PC-9 (cell line): ENCODE data around the gene HNRNPM. TPM values are rescaled to one million over a fixed set of nuclear protein-coding genes. Genes with fewer than 3 reads are reported as not detected.
A peak's percentile ranks its signal among the peaks of the same experiment; 100 is the strongest.

Experiments used
- BruUV-seq: library from RNA; stranded (reverse); fragments of 400-500 nt; replicated peaks from 2 replicates; lab custom pipeline; 2021; lab: Mats Ljungman, UMichigan
- CTCF ChIA-PET: fragments of 300-600 bp; sonication (Branson Sonifier 250); formaldehyde crosslinking; loops from one replicate; lab custom pipeline; 2022; ENCODE audit warnings: antibody characterized with exemption; lab: Charles Lee
- POLR2A ChIA-PET: fragments of 300-600 bp; sonication (Branson Sonifier 250); formaldehyde crosslinking; loops from one replicate; lab custom pipeline; 2022; ENCODE audit warnings: antibody characterized with exemption; ENCODE audit not compliant: unreplicated experiment; lab: Charles Lee
- DNase-seq, 2 experiments: peaks; one replicate each; pipeline versions ENCODE4 v3.0.0 to v3.0.0-alpha.2; 2015 to 2022; ENCODE audit warnings: mixed read lengths in 1 of 2
- H2AFZ ChIP-seq: fragments of 200-600 bp; sonication (generic); 2 replicates; pipeline ENCODE4 v1.8.1; 2017; ENCODE audit warnings: antibody characterized with exemption
- H3F3A ChIP-seq: fragments of 200-600 bp; sonication (generic); 2 replicates; pipeline ENCODE4 v1.8.1; 2017; ENCODE audit warnings: antibody characterized with exemption, mild to moderate bottlenecking, low read depth; ENCODE audit not compliant: insufficient read depth
- H3K27ac ChIP-seq: fragments of 200-600 bp; sonication (generic); 2 replicates; pipeline ENCODE4 v1.6.1; 2016; ENCODE audit warnings: mixed run types
- H3K27me3 ChIP-seq: fragments of 200-600 bp; sonication (generic); 2 replicates; pipeline ENCODE4 v1.6.1; 2016; ENCODE audit warnings: low read depth, mixed run types; ENCODE audit not compliant: insufficient read depth
- H3K36me3 ChIP-seq: fragments of 200-600 bp; sonication (generic); 2 replicates; pipeline ENCODE4 v1.6.1; 2016; ENCODE audit warnings: low read depth, mixed run types
- H3K4me1 ChIP-seq: fragments of 200-600 bp; sonication (generic); replicated peaks from 2 replicates; pipeline ENCODE4 v1.6.1; 2016; ENCODE audit warnings: mixed run types; ENCODE audit not compliant: insufficient read depth
- H3K4me2 ChIP-seq: fragments of 200-600 bp; sonication (generic); 2 replicates; pipeline ENCODE4 v1.6.1; 2017; ENCODE audit warnings: mixed run types
- H3K4me3 ChIP-seq: fragments of 200-600 bp; sonication (generic); 2 replicates; pipeline ENCODE4 v1.6.1; 2016; ENCODE audit warnings: mixed run types
- H3K79me2 ChIP-seq: fragments of 200-600 bp; sonication (generic); 2 replicates; pipeline ENCODE4 v1.6.1; 2017; ENCODE audit warnings: low read depth, mixed run types
- H3K9me2 ChIP-seq: fragments of 200-600 bp; sonication (generic); 2 replicates; pipeline ENCODE4 v1.8.1; 2017; ENCODE audit warnings: mild to moderate bottlenecking; ENCODE audit not compliant: insufficient read depth
- H3K9me3 ChIP-seq: fragments of 200-600 bp; sonication (generic); 2 replicates; pipeline ENCODE4 v1.8.1; 2016; ENCODE audit warnings: low read depth; ENCODE audit not compliant: insufficient read depth
- H4K20me1 ChIP-seq: fragments of 200-600 bp; sonication (generic); 2 replicates; pipeline ENCODE4 v1.8.1; 2017; ENCODE audit not compliant: insufficient read depth
- EZH2 ChIP-seq: fragments of 200-600 bp; sonication (generic); IDR thresholded peaks from 2 replicates; pipeline ENCODE4 v1.8.0; 2017; ENCODE audit warnings: antibody characterized with exemption, low read depth
- intact Hi-C: fragments of 100-400 bp; cut with micrococcal nuclease; formaldehyde crosslinking; loops from one replicate; pipeline ENCODE4 v1.10.0; 2022; ENCODE audit not compliant: unreplicated experiment
- total RNA-seq: library from RNA; stranded (reverse); gene quantifications from 2 replicates; pipeline ENCODE4 v1.2.3, GENCODE V29; 2021
- TF ChIP-seq, protein P1 (sequence below): fragments of 200-600 bp; sonication (generic); conservative IDR thresholded peaks from 2 replicates; pipeline ENCODE4 v1.6.1; 2017; ENCODE audit warnings: mixed run types, antibody characterized with exemption, mild to moderate bottlenecking, moderate library complexity

Gene HNRNPM
- total RNA-seq, 1 experiment from 2014 or later: 239 TPM

DNA sequence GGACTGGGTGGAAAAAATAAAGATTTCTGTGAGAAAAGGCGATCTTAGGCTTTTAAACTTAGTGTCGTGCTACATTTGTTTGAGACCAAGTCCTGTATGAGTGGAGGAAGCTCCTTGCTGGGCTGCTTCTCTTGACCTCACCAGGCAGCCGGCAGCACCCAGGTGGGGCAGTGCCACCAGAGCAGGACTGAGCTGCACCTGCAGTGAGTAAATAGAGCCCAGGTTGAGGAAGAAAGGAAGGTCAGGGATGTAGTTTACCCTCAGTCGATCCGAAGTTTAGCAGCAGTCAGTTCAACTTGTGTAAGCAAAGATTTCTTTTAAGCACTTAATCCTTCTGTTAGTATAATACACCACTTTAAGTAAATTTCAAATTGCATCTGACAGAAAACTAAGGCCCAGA lies 13.6 kb downstream of the HNRNPM start:
- TF ChIP-seq, protein P1, sequence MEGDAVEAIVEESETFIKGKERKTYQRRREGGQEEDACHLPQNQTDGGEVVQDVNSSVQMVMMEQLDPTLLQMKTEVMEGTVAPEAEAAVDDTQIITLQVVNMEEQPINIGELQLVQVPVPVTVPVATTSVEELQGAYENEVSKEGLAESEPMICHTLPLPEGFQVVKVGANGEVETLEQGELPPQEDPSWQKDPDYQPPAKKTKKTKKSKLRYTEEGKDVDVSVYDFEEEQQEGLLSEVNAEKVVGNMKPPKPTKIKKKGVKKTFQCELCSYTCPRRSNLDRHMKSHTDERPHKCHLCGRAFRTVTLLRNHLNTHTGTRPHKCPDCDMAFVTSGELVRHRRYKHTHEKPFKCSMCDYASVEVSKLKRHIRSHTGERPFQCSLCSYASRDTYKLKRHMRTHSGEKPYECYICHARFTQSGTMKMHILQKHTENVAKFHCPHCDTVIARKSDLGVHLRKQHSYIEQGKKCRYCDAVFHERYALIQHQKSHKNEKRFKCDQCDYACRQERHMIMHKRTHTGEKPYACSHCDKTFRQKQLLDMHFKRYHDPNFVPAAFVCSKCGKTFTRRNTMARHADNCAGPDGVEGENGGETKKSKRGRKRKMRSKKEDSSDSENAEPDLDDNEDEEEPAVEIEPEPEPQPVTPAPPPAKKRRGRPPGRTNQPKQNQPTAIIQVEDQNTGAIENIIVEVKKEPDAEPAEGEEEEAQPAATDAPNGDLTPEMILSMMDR: no peak
- no peak for TF ChIP-seq EZH2
- BruUV-seq: no TSS peak
- DNase-seq: no peak
- Histone ChIP-seq H3K9me3 (no peaks in the 10 kb centered on the region), H2AFZ (no peak overlapping the region), H3K27ac (0 out of 2 replicates have a peak overlapping the region, but pooled peaks have one; percentile 43), H3K4me1 (peaks cover 35% of the 10 kb centered on the region), H3K79me2 (peaks cover 100% of the 10 kb centered on the region), H3K27me3 (no peaks in the 10 kb centered on the region), H3K4me3 (no peak overlapping the region), H3F3A (peaks cover 69% of the 10 kb centered on the region), H3K9me2 (no peaks in the 10 kb centered on the region), H4K20me1 (peaks cover 100% of the 10 kb centered on the region), H3K4me2 (0 out of 2 replicates have a peak overlapping the region, but pooled peaks have one; percentile 10), H3K36me3 (peaks cover 41% of the 10 kb centered on the region)
- POLR2A ChIA-PET: no interaction called here
- intact Hi-C loops: loop anchor here (5.0 to 10.0 kb wide), 2 partner anchors 46 to 94 kb away; partner anchors contain the start of genes ANGPTL4 and MARCHF2
- CTCF ChIA-PET: no interaction called here

DNA sequence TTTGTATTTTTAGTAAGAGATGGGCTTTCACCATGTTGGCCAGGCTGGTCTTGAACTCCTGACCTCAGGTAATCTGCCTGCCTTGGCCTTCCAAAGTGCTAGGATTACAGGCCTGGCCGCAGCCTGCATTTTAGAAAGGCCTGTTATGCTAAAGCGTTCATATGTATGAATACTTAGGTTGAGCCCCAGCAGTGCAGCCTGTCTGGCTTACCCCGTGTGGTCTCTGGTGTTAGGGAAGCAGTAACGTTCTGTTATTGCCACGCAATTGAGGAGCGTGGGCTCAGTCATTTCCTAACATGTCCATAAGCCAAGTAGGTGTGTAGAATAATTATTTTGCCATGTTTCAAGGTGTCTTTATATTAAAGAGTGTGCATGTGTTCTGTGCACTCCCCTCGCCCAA lies 14.3 kb downstream of the HNRNPM start:
- H3K36me3 ChIP-seq: peaks cover 45% of the 10 kb centered on the region
- H3K4me1 ChIP-seq: peaks cover 35% of the 10 kb centered on the region
- no peaks in the 10 kb centered on the region for H3K9me3 ChIP-seq
- BruUV-seq: no TSS peak
- peaks cover 100% of the 10 kb centered on the region for H4K20me1 ChIP-seq
- H3K4me3 ChIP-seq: no peak overlapping the region
- peaks cover 100% of the 10 kb centered on the region for H3K79me2 ChIP-seq
- peak overlapping the region; percentile 49 for H3K4me2 ChIP-seq
- ChIA-PET POLR2A (no interaction called here), CTCF (no interaction called here)
- H3F3A ChIP-seq: peaks cover 68% of the 10 kb centered on the region
- H3K9me2 ChIP-seq: no peaks in the 10 kb centered on the region
- H3K27me3 ChIP-seq: no peaks in the 10 kb centered on the region
- intact Hi-C loops: loop anchor here (5.0 to 10.0 kb wide), 2 partner anchors 47 to 94 kb away; partner anchors contain the start of genes ANGPTL4 and MARCHF2
- TF ChIP-seq, protein P1: no peak
- TF ChIP-seq EZH2: no peak
- peak overlapping the region; percentile 43 for H3K27ac ChIP-seq
- H2AFZ ChIP-seq: no peak overlapping the region
- no peak for DNase-seq

DNA sequence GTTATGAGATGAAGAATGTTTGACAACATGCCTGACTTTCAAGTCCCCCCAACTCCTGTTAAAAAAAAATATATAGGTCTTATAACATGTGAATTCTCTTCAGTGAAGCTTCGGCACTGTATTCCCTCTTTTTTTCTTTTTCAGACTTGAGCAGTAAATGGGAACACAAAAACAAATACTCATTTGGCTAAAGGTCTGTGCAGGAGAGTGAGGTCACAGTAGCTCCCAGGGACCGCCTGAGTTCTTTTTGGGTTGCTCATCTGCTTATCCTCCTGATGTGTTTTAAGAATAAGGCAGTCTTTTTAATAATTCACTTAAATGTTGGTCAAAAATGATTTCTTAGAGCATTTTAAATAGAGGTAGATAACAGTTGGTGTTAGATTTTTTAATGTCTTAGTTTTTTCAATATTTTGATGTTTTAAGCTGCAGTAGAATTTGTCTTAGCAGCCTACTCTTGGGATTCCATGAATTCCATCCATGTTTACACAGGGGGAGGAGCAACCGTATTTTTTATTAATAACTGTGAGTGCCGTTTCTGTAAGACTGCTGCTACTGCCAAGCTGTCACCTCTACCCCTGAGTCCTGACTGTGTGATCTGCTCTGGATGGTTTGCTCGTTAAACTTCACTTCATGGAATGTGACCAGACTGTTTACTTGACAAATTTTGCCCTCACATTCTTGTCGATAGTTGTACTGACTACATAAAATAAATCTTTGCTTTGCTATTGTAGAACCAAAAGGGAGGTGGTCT lies 14.9 kb downstream of the HNRNPM start:
- Histone ChIP-seq H3K79me2 (peaks cover 100% of the 10 kb centered on the region), H3K9me2 (no peaks in the 10 kb centered on the region), H3K4me3 (no peak overlapping the region), H3K36me3 (peaks cover 45% of the 10 kb centered on the region), H2AFZ (no peak overlapping the region), H3K27ac (peak overlapping the region; percentile 43), H3K4me1 (peaks cover 35% of the 10 kb centered on the region), H3K4me2 (peak overlapping the region; percentile 49), H3K9me3 (no peaks in the 10 kb centered on the region), H4K20me1 (peaks cover 100% of the 10 kb centered on the region), H3F3A (peaks cover 70% of the 10 kb centered on the region), H3K27me3 (no peaks in the 10 kb centered on the region)
- TF ChIP-seq, protein P1: no peak
- TF ChIP-seq EZH2: no peak
- no TSS peak for BruUV-seq
- DNase-seq: peak; percentile 27 to 88
- intact Hi-C loops: loop anchor here (5.0 to 10.0 kb wide), 2 partner anchors 47 to 95 kb away; partner anchors contain the start of genes ANGPTL4 and MARCHF2
- CTCF ChIA-PET: interaction anchor here (0.5 to 0.9 kb wide), 2 partner anchors 69 to 121 kb away, joined by 3 read pairs; partner anchors contain the start of gene RAB11B
- POLR2A ChIA-PET: interaction anchor here (0.5 to 0.6 kb wide), 3 partner anchors 69 to 840 kb away, joined by 3 to 4 read pairs (median 3); no protein-coding TSS in a partner anchor
